ENCODE measurements around the gene ACTL10.
"Not testable (repeated sequence)": the region's sequence is repeated elsewhere in the genome, so short reads cannot be mapped to it uniquely, and the experiment has no call there.

The ACTL10 gene

GRCh38 chr20:33679758-33680485 is 13.2 kb downstream of the ACTL10 start:
- DNase-seq: peak; percentile 65 to 70

GRCh38 chr20:33680686-33681085 is 13.9 kb downstream of the ACTL10 start:
- no peak for DNase-seq

GRCh38 chr20:33681288-33681687 is 14.5 kb downstream of the ACTL10 start:
- DNase-seq: no peak

- peak in 1 of 2 experiments; percentile 46 for DNase-seq
Measured at GRCh38 chr20:33681728-33682353, 15.1 kb downstream of the ACTL10 start.

- DNase-seq: peak in 1 of 2 experiments; percentile 24
Measured at GRCh38 chr20:33684533-33685327, 18.0 kb downstream of the ACTL10 start.

GRCh38 chr20:33685328-33686099 is 18.8 kb downstream of the ACTL10 start:
- peak; percentile 81 to 84 for DNase-seq

- peak; percentile 98 to 99 for DNase-seq
Measured at GRCh38 chr20:33686100-33686983, 19.6 kb downstream of the ACTL10 start, which contains the start of gene E2F1. Gene E2F1 (minus strand): TSS chr20:33686385. CDS start chr20:33686264, 121 bp downstream.

- no peak for DNase-seq
Measured at GRCh38 chr20:33686984-33687366, 20.2 kb downstream of the ACTL10 start.

- DNase-seq: peak in 1 of 2 experiments; percentile 19
Measured at GRCh38 chr20:33687370-33687915, 20.7 kb downstream of the ACTL10 start.

GRCh38 chr20:33687993-33688937 is 21.5 kb downstream of the ACTL10 start:
- DNase-seq: peak in 1 of 2 experiments; percentile 44

- no peak for DNase-seq
Measured at GRCh38 chr20:33688938-33689424, 22.2 kb downstream of the ACTL10 start.

- no peak for DNase-seq
Measured at GRCh38 chr20:33689493-33689892, 22.8 kb downstream of the ACTL10 start.

- DNase-seq: peak; percentile 69 to 72
Measured at GRCh38 chr20:33689973-33690372, 23.2 kb downstream of the ACTL10 start.

- no peak for DNase-seq
Measured at GRCh38 chr20:33693289-33693688, 26.5 kb downstream of the ACTL10 start.

- DNase-seq: no peak
Measured at GRCh38 chr20:33693741-33694638, 27.2 kb downstream of the ACTL10 start.

- no peak for DNase-seq
Measured at GRCh38 chr20:33694639-33695012, 27.9 kb downstream of the ACTL10 start.

GRCh38 chr20:33696448-33696847 is 29.7 kb downstream of the ACTL10 start:
- no peak for DNase-seq

- no peak for DNase-seq
Measured at GRCh38 chr20:33697129-33697528, 30.4 kb downstream of the ACTL10 start.

GRCh38 chr20:33698966-33699365 is 32.2 kb downstream of the ACTL10 start:
- not testable (repeated sequence) for DNase-seq
